Middle frontal gyrus (tissue), 1 donor: ENCODE measurements around the gene LOXHD1.
A peak's percentile ranks its signal among the peaks of the same experiment; 100 is the strongest.

Experiments used
- DNase-seq: peaks from one replicate; pipeline ENCODE4 v3.0.0-alpha.2; 2015; ENCODE audit warnings: low spot score; ENCODE audit errors: extremely low spot score

The LOXHD1 gene

GRCh38 chr18:46482831-46483230, 174.2 kb downstream of the LOXHD1 start:
- no peak for DNase-seq

GRCh38 chr18:46481847-46482245, 175.2 kb downstream of the LOXHD1 start:
- DNase-seq, result no peak

- DNase-seq, result no peak
These were observed 175.8 kb downstream of the LOXHD1 start for GRCh38 chr18:46481048-46481846.

GRCh38 chr18:46480226-46480625, 176.8 kb downstream of the LOXHD1 start:
- peak; percentile 26 for DNase-seq

- DNase-seq, result no peak
These were observed 178.2 kb downstream of the LOXHD1 start for GRCh38 chr18:46478796-46479195.

- no peak for DNase-seq
These were observed 179.5 kb downstream of the LOXHD1 start for GRCh38 chr18:46477425-46478011.

GRCh38 chr18:46475390-46475752, 181.6 kb downstream of the LOXHD1 start:
- no peak for DNase-seq

- DNase-seq, result no peak
These were observed 182.3 kb downstream of the LOXHD1 start for GRCh38 chr18:46474487-46475389.

GRCh38 chr18:46471809-46472498, 185.1 kb downstream of the LOXHD1 start:
- DNase-seq, result no peak

GRCh38 chr18:46470714-46471113, 186.3 kb downstream of the LOXHD1 start:
- DNase-seq, result no peak

GRCh38 chr18:46469186-46469915, 187.7 kb downstream of the LOXHD1 start:
- DNase-seq, result no peak

GRCh38 chr18:46468426-46469180, 188.4 kb downstream of the LOXHD1 start:
- no peak for DNase-seq

- DNase-seq, result no peak
These were observed 190.5 kb downstream of the LOXHD1 start for GRCh38 chr18:46466234-46467160.

- DNase-seq, result no peak
These were observed 191.9 kb downstream of the LOXHD1 start for GRCh38 chr18:46464926-46465655.

GRCh38 chr18:46462523-46462922, 194.5 kb downstream of the LOXHD1 start:
- no peak for DNase-seq

GRCh38 chr18:46461993-46462392, 195.0 kb downstream of the LOXHD1 start:
- no peak for DNase-seq

GRCh38 chr18:46460754-46461153, 196.3 kb downstream of the LOXHD1 start:
- no peak for DNase-seq

GRCh38 chr18:46459789-46460455, 197.1 kb downstream of the LOXHD1 start:
- no peak for DNase-seq
